NCI-H128 (cell line): ENCODE data around the gene KCNG4.

Source experiments
- DNase-seq: peaks from one replicate; lab custom pipeline; 2025; ENCODE audit not compliant: unreplicated experiment; lab: John Stamatoyannopoulos, UW

Gene KCNG4, protein sequence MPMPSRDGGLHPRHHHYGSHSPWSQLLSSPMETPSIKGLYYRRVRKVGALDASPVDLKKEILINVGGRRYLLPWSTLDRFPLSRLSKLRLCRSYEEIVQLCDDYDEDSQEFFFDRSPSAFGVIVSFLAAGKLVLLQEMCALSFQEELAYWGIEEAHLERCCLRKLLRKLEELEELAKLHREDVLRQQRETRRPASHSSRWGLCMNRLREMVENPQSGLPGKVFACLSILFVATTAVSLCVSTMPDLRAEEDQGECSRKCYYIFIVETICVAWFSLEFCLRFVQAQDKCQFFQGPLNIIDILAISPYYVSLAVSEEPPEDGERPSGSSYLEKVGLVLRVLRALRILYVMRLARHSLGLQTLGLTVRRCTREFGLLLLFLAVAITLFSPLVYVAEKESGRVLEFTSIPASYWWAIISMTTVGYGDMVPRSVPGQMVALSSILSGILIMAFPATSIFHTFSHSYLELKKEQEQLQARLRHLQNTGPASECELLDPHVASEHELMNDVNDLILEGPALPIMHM

DNA sequence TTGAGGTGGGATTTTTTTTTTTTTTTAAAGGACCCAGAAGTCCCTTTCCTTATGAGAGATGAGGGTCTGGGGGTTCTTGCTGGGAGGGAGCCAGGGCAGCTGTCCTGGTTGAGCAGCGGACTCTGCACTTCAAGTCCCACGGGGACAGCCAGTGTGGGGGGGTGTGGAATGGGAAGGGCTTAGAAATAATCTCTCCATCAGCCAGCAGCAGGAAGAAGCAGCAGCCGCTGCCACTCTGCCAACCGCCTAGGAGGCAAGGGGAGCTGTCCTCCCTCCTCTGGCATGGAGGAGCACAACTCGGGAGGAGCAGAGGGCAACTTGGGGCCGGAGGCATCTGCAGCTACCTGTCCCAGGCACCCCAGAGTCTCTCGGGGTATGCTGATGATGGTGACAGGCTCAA, at the start of gene KCNG4:
TSS of gene KCNG4 (minus strand) at position 104 of the 400 bp plus-strand sequence. CDS start 2,527 bp downstream, outside the sequence.
- no peak for DNase-seq

DNA sequence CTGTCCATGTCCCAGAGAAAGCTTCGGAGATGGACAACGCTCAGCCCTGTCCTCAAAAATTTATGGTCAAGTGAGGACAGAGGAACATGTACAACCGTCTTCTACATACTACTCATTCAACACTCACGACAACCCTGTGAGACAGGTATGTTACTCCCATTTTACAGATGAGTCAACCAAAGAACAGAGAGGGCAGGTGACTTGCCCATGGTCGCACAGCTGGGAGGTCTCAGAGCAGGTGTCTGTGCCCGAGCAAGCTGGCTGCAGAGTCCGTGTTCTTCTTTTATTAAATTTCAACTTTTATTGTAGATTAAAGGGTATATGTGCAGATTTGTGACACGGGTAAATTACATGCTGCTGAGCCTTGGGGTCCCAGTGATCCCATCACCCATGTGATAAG, 49.1 kb upstream of the KCNG4 start:
- DNase-seq, result no peak

DNA sequence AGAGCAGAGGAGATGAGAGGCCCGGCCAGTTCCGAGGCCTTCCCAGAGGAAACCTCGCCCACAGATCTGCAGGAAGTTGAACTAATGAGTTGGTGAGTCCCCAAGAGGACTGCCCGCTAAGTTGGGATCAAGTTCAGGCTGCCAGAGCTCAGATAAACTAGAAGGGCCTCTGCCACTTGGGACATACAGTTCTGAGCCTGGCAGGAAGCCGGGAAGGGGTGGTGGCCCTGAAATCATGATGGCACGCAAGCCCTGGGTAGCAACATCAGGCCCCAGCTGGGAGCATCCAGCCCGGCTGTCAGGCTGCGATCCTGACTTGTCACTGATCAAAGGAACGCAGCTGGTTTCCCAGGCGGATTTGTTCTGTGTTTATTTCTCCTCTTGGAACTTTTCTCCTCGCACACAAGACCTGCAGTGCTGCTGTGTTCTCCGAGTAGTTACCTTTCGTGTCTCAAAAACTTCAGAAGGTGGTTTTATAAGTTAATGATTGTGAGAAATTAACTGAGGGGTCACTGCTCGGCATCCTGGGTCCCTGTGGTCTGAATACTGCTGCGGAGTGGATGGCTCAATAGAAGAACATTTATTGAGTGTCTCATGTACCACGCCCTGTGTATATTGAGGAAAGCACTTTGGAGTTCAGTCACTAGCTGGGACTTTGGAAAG, 46.9 kb upstream of the KCNG4 start:
- DNase-seq, result no peak

DNA sequence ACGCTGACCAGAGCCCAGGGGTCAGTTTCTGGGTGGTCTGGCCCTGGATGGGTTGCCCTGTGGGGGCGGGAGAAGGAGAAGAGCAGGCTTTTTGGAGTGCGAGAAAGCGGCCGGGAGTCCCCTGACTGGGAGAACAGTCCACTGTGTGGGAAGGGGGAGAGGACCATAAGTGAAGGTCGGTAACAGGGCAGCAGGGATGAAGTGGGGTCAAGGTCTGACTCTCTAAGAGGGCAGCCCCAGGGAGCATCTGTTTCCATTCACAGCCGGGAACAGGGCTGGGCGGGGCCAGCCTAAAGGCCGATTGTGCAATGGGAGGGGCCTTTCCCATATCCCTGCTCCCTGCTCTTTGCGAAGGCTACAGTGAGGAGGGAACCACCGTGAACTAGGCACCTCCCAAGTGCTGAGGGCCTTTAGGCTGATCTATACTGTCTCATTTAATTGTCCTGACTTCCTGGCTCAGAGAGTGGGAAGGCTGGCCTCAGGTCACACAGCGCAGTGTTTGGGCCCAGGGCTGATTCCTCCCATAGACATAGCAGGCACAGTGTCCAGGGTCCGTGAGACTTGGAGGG, 44.4 kb upstream of the KCNG4 start:
- no peak for DNase-seq

DNA sequence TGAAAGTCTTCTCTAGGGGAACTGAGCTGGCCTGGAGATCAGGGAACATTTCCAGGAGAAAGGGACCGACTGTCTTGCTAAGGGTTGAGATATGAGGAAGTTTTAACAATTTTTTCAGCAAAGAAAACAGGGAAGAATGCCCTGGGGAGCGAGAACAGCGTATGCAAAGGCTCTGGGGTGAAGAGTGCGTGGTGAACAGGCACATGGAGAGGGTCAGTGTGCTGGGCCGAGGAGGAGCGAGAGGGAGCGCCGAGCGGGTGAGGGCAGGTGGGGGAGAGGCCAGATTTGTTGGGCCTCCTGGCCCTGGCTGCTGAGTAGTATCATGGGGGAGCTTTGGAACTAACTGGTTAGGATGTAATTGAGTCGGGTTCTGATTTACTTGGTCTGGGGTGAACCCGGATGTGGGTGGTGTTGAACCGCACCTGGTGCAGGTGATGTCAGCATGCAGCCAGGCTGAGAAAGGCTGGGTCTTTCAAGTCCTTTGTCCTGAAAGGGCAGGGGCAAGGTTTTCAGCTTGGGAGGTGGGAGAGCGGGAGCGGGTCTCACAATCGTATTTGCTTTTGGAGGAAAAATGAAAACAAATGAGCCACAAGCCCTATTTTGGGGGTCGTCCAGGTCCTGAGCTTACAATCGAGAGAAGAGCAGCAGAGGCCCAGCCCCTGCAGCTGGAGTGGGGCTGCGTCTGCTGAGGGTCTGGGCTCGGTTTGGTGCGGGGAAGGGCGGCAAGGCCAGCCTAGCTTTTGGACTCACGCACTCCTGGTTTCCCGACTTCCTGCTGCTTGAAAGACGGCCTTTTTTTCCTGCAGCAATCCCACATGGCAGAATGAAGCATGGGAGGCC, 43.7 kb upstream of the KCNG4 start:
- DNase-seq, result no peak

DNA sequence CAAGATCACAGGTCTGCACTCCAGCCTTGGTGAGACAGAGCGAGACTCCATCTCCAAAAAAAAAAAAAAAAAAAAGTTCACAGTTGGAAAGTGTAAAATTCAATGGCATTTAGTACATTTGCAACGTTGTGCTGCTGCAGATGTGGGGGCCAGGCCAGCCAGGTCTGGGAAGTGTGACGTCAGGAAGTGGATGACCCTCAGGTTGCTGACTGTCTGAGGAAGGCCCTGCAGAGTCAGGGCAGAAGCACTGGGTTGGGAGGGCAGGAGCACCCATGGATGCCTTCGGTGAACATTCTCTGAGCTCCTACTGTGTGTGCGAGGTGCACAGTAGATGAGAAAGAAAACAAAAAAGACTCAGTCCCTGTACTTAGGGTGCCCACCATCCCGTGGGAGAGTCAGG, 42.7 kb upstream of the KCNG4 start:
- no peak for DNase-seq

DNA sequence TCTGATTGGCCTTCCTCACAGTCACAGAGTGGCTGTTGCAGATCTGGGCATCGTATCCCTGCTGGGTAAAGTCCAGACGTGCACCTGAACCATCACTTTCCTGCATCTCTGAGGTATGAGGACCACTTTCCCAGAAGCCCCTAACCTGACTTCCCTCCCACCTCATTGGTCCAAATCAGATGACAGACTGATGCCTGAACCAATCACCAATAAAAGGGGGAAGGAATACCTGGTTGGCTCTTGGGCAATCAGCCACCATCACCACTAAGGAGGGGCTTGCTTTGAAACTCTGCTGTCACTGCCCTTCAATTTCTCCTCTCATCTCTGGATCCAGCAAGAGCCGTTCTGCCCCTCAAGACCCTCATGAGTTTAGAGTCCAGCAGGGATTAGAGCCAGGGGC, 41.3 kb upstream of the KCNG4 start:
- no peak for DNase-seq

DNA sequence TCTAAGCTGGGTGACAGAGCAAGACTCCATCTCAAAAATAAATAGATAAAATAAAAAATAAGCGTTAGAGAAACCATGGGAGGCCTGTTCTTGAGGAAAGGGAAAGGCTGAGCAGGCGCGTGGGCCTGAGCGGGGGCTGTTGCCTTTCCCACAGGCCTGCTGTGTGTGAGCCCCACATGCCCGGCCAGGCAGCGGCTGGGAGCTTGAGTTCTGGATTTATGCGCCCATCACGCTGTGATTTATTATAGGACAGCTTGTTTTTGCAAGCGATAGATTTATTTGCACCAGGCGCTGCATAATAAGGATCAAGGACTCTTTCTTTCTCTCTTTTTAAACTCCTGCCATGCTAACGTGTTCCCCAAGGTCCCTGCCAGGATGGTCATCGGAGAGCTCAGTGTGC, 40.1 kb upstream of the KCNG4 start:
- no peak for DNase-seq

DNA sequence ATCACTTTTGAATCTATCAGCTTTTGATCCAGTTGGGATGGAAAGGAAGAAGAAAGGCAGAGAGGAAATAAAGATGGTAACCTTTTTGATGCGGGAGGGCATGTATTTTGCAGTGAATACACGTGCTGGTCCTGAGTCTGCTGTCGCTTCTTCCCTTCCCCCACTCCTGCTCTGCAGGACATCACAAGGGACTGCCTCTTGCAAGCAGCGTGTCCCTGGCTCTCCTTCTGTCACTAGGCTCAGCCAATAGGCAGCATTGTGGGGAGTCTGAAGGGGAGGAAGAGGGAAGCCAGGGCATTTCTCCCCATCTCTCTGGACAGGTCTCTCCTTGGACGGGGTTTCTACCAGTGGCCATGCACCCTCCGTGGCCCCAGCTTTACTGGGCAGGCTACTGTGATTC, 39.2 kb upstream of the KCNG4 start:
- no peak for DNase-seq

DNA sequence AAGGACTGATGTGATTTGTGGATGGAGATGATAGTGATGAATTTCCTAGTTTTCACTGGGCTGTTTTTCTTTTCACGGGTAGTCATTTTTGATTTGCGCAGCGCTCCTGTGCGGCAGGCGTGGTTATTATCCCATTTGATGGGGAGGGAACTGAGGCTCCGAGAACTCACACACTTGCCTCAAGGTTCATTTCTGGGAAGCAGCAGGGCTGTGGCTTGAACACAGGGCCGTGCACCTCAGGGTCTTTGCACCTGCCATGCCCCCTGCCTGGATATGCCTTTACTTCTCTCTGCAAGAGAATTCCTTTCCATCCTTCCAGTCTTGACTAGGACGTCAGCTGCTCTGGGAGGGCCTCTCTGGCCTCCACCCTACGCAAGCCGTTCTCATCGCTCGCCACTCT, 38.5 kb upstream of the KCNG4 start:
- DNase-seq, result no peak

DNA sequence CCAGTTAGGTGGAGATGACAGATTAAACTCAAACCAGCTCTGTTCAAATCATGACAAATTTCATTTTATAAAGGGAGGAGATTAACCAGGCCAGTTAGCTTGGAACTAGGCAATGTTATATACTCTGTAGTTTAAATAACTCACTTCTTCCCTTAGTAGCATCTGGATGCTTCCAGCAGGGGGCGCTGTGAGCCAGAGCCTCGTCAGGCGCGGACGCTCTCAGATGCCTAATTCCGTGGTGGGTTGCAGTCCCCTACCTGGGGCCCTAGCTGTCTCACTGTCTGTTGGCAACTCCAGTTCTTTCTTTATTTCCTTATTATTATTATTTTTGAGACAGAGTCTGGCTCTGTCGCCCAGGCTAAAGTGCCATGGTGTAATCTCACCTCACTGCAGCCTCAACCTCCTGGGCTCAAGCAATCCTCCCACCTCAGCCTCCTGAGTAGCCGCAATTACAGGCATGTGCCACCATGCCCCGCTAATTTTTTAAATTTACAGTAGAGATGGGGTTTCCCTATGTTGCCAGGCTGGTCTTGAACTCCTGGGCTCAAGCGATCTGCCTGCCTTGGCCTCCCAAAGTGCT, 37.5 kb upstream of the KCNG4 start:
- DNase-seq, result peak; percentile 7

DNA sequence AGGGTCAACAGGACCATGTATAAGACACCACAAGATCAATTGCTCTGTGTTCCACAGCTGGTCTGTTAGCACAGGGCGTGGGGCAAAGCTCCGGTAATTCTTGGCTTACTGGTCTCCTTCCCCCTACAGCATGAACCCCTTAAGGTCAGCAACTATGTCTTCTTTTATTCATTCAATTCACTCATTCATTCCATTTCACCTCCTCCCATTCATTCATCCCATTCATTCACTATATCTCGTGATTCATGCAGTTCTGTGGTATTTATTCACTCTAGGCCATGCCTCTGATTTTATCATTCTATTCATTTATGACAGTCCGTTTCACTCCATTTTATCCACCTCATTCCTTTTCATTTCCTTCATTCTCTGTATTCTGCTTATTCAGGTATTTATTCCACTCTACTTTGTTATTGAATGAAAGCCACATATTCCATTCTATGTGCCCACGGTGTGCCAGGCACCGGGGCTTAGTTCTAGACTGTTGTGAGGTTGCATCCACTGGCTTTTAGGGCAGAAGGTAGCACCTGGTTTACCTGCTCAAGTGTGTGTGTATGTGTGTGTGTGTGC, 35.9 kb upstream of the KCNG4 start:
- DNase-seq, result no peak

DNA sequence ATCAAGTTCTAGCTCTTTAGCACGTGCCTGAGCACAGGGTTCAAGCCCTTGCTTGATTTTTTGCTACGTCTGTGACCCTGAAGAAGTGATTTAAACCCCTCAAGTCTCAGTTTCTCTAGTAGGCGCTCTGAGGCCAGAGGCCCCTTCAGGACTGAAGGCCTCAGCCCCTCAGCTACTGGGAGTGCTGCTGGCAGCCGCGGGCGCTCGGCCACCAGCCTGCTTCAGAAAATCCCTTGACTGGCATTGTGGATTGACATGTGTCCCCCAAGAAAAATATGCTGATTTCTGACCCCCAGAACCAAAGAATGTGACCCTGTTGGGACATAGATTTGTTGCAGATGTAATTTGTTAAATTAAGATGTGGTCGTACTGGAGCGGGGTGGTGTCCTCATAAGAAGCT, 34.7 kb upstream of the KCNG4 start:
- no peak for DNase-seq

DNA sequence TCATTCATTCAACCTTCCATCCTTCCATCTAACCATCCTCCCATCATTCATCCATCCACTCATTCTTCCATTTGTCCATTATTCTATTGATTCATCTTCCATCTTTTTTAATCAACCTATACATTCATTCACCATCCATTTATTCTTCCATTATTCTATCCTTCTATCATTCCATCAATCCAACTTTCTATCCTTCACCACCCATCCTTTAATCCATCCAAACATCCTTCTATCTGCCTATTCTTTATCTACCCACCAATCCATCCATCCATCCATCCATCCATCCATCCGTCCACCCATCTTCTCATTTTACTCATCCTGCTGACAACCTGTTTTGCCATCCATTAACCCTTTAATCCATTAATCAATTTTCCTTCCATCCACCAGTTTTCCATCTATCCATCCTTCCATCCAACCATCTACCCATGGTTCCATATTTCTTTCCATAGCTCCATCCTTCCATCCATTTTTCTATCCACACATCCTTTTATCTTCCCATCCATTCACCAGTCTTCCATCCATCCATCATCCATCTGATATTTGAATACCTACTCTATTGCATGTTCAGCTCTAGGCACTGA, 33.0 kb upstream of the KCNG4 start:
- no peak for DNase-seq

DNA sequence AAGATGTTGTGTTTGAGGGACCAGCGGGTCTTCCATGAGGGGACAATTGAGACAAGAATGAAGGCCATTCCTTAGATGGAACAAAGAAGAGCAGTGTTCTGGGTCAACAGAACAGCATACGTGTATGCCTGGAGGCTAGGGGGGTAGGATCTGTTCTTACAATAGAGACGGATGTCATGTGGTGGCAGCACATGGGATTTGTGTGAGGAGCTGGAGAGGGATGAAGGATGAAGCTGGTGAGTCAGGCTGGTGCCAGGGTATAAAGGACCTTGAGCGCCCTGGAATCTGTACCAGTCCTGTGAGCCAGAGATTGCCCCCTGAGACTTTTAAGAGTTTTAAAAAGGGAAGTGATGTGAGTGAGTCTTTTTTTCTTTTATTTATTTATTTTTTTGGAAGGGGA, 32.1 kb upstream of the KCNG4 start:
- no peak for DNase-seq

DNA sequence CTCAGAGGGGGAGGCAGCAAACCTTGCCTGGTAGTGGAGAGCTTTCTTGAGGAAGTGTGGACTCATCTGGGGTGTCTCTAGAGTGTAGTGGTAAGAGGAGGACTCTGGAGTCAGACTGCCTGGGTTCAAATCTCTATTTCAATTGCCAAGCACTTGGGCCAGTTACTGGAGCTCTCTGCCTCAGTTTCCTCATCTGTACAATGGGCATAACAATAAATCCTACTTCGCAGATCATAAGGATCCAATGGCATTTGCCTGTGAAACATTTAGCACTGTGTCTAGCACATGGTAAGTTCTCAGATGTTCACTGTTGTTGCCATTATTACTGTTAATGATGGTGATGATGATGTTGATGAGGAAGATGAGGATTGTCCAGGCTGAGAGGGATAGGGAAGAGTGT, 31.2 kb upstream of the KCNG4 start:
- no peak for DNase-seq

DNA sequence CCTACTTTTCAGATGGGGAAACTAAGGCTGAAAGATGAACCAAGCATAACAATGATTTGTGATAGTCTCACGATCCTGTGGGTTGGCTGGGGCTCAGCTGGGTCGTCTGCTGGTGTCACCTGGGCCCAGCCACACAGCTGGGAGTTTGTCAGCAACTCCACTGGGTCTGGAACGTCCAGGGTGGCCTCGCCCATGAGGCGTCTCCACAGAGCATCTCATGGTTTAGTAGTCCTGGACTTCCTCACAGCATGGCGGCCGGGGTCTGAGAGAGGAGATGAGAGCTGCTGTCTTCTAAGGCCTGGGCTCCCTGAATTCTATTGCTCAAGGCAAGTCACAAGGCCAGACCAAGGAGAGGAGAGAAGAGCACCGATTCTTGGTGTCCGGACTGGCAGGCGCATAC, 30.7 kb upstream of the KCNG4 start:
- no peak for DNase-seq

DNA sequence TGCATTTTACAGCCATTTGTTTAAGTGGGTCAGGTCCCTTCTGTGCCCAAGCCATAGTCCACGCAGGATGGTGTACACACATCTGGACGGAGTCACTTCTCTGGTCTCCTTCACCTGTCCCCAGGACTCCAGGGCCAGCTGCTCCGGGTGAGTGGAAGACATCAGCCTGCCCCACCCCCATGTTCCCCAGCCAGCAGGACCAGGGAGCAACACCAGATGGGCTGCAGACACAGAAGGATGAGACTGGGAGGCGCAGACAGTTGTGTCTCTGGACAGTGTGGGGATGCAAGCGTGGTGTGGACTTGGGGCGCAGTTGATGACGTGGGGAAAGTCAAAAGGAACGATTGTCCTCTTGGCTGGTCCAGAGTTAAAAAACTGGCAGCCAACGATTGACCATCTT, 30.3 kb upstream of the KCNG4 start:
- DNase-seq, result no peak

DNA sequence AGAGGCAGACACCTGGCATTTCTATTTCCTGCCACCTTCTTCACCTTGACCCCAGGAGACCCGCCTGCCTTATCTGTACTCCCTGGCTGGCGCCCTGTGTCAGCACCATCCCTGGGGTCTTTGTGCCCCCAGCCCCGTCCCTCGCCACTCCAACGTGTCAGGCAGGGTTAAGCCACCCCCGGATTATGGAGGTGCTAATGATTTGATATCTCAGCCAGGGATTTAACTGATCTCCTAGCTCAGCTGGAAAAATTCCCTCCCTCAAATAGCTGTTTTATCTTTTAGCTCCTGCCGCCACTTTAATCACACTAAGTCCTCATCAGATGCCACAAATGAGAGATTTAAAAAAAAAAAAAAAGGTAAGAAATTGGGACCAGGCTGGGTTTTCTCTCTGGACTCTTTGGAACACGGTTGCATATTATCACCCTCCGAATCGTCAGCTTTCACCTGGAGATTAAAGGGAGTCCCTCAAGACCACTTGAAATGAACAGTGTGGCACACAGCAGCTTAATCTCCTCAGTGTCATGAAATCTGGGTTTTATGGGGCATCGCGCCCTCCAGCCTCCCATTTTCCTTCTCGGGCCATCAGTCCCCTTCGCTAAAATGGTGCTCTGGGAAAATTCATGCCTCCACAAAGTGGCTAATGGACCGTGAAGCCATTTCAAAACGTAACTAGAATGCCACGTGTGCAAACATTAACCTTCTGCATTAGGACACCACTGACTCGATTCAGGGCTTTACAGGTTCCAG, 28.7 kb upstream of the KCNG4 start:
- no peak for DNase-seq

DNA sequence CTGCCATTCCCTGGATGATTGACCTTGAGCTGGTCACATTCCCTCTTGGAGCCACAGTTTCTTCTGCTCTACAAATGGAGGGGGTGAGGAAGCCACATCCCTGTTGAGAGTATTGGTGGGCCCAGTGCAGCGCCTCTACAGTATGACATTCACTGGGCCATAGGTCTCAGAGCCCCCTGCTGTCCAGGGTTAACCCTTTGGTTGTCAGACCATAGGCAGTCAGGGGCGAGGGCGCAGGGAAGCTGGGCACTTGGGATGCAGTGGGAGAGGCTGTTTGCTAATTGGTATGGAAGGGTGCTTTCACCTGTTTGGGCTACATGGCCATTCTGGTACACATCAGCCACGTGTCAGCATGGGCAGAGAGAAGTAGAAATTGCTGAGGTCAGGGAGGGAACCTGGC, 27.6 kb upstream of the KCNG4 start:
- no peak for DNase-seq
